Stomach (tissue), 4 donors: Measurements from ENCODE around the gene ATL1.

Experiments
- EP300 ChIP-seq: sonication (generic); formaldehyde crosslinking; IDR thresholded peaks from one replicate; pipeline ENCODE4 v1.6.1; 2017; ENCODE audit warnings: antibody characterized with exemption
- POLR2A ChIP-seq, 4 donors: fragments of 450-650 bp; IDR thresholded peaks; one replicate each; pipeline ENCODE4 v1.6.1; 2016; ENCODE audit warnings: antibody characterized with exemption in 4 of 4, control low read depth in 2 of 4, mild to moderate bottlenecking in 1 of 4, moderate library complexity in 1 of 4
- POLR2AphosphoS5 ChIP-seq, 3 donors: sonication (generic); formaldehyde crosslinking; IDR thresholded peaks; one replicate each; pipeline ENCODE4 v1.6.1; 2016; ENCODE audit warnings: antibody characterized with exemption in 3 of 3
- TF ChIP-seq, protein P1 (sequence below), 7 experiments: fragments of 450-650 bp in 4 of 7; fragments of 200-600 bp in 3 of 7; sonication (generic) in 3 of 7; IDR thresholded peaks; one replicate each; pipeline ENCODE4 v1.5.1; 2016 to 2019; ENCODE audit warnings: antibody characterized with exemption in 7 of 7, control low read depth in 2 of 7, mild to moderate bottlenecking in 1 of 7

GRCh38 chr14:50603565-50603964 is 43.6 kb downstream of the ATL1 start:
- TF ChIP-seq POLR2A (IDR thresholded peaks at IDR 0.05) = no peak
- TF ChIP-seq, protein P1, sequence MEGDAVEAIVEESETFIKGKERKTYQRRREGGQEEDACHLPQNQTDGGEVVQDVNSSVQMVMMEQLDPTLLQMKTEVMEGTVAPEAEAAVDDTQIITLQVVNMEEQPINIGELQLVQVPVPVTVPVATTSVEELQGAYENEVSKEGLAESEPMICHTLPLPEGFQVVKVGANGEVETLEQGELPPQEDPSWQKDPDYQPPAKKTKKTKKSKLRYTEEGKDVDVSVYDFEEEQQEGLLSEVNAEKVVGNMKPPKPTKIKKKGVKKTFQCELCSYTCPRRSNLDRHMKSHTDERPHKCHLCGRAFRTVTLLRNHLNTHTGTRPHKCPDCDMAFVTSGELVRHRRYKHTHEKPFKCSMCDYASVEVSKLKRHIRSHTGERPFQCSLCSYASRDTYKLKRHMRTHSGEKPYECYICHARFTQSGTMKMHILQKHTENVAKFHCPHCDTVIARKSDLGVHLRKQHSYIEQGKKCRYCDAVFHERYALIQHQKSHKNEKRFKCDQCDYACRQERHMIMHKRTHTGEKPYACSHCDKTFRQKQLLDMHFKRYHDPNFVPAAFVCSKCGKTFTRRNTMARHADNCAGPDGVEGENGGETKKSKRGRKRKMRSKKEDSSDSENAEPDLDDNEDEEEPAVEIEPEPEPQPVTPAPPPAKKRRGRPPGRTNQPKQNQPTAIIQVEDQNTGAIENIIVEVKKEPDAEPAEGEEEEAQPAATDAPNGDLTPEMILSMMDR (IDR thresholded peaks at IDR 0.05) = no peak
- TF ChIP-seq POLR2AphosphoS5 (IDR thresholded peaks at IDR 0.05) = no peak
- TF ChIP-seq EP300 = no peak
